PFSK-1 (cell line): ENCODE results near the gene PLG.
"Not testable (repeated sequence)": the region's sequence is repeated elsewhere in the genome, so short reads cannot be mapped to it uniquely, and the experiment has no call there.

ENCODE experiments used
- FOXP2 ChIP-seq: optimal IDR thresholded peaks from 2 replicates; pipeline ENCODE3; 2011; ENCODE audit warnings: borderline replicate concordance, control low read depth, inconsistent platforms; ENCODE audit not compliant: insufficient read depth; ENCODE audit errors: extremely low read length, extremely low read depth
- POLR2AphosphoS5 ChIP-seq: IDR thresholded peaks from 2 replicates; pipeline ENCODE4 v1.6.1; 2012; ENCODE audit warnings: low read depth, mild to moderate bottlenecking, control low read depth, low read length, moderate library complexity
- SIN3A ChIP-seq: IDR thresholded peaks from 2 replicates; pipeline ENCODE4 v1.6.1; 2012; ENCODE audit warnings: mild to moderate bottlenecking, low read length, moderate library complexity, borderline replicate concordance; ENCODE audit not compliant: insufficient read depth
- TAF1 ChIP-seq: IDR thresholded peaks from 2 replicates; pipeline ENCODE4 v1.6.1; 2012; ENCODE audit warnings: low read length, control low read depth, borderline replicate concordance; ENCODE audit not compliant: insufficient read depth
- TF ChIP-seq, protein P1 (sequence below), 2 experiments: IDR thresholded peaks; 2 replicates each; pipeline versions ENCODE4 v1.6.1 to v1.8.0; 2011 to 2012; ENCODE audit warnings: low read depth in 2 of 2, low read length in 2 of 2, control low read depth in 1 of 2, inconsistent platforms in 1 of 2, mild to moderate bottlenecking in 1 of 2, moderate library complexity in 1 of 2; ENCODE audit not compliant: insufficient read depth in 1 of 2

The PLG gene

DNA sequence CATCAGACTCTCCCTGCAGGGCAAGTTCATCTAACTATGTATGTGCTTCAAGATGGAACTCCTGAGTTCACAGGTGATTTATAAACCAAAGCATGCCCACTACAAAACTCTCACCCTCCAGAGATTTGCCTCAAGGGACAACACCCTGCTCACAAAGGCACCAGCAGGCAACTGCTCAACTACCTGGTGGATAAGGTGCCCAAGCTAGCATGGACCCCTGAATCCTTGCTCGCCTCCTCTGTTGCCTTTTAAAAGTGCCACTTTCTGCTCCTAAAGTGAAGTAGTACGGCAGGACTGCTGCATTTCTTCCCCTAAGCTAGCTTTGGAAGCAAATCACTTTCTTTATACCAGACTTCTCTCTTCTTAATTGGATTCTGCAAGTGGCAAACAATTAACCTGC is 39.2 kb upstream of the PLG start:
- TF ChIP-seq, protein P1, sequence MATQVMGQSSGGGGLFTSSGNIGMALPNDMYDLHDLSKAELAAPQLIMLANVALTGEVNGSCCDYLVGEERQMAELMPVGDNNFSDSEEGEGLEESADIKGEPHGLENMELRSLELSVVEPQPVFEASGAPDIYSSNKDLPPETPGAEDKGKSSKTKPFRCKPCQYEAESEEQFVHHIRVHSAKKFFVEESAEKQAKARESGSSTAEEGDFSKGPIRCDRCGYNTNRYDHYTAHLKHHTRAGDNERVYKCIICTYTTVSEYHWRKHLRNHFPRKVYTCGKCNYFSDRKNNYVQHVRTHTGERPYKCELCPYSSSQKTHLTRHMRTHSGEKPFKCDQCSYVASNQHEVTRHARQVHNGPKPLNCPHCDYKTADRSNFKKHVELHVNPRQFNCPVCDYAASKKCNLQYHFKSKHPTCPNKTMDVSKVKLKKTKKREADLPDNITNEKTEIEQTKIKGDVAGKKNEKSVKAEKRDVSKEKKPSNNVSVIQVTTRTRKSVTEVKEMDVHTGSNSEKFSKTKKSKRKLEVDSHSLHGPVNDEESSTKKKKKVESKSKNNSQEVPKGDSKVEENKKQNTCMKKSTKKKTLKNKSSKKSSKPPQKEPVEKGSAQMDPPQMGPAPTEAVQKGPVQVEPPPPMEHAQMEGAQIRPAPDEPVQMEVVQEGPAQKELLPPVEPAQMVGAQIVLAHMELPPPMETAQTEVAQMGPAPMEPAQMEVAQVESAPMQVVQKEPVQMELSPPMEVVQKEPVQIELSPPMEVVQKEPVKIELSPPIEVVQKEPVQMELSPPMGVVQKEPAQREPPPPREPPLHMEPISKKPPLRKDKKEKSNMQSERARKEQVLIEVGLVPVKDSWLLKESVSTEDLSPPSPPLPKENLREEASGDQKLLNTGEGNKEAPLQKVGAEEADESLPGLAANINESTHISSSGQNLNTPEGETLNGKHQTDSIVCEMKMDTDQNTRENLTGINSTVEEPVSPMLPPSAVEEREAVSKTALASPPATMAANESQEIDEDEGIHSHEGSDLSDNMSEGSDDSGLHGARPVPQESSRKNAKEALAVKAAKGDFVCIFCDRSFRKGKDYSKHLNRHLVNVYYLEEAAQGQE (IDR thresholded peaks at IDR 0.05; ENCODE audit: insufficient read depth in 1 of 2, low read depth in 2 of 2, low read length in 2 of 2) = no peak
- TF ChIP-seq FOXP2 (no peak), POLR2AphosphoS5 (no peak), SIN3A (no peak), TAF1 (no peak)

DNA sequence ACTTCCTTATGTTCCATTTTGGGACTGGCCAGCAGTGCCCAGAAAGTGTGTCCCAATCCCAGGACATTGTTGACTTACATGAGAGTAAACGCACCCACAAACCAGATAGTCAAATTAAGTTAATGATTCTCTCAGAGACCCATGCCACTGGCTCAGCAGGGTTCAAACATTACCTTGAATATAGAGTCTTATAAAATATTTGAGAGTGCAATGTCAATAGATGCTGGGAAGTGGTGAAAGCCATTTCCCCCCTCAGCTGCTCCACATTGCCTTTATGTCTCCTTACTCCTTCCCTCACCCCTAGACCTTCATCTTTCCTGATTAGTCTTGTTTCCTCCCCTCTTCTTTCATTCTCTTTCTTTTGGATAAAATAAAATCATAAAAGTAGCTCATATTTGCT is 37.8 kb upstream of the PLG start, which contains the start of gene LPA:
Gene LPA, minus strand, starts transcription at position 78 of the 400 bp plus-strand sequence. Its CDS starts 61 bp downstream, at position 17.
- TF ChIP-seq POLR2AphosphoS5, TAF1, FOXP2: not testable (repeated sequence)

DNA sequence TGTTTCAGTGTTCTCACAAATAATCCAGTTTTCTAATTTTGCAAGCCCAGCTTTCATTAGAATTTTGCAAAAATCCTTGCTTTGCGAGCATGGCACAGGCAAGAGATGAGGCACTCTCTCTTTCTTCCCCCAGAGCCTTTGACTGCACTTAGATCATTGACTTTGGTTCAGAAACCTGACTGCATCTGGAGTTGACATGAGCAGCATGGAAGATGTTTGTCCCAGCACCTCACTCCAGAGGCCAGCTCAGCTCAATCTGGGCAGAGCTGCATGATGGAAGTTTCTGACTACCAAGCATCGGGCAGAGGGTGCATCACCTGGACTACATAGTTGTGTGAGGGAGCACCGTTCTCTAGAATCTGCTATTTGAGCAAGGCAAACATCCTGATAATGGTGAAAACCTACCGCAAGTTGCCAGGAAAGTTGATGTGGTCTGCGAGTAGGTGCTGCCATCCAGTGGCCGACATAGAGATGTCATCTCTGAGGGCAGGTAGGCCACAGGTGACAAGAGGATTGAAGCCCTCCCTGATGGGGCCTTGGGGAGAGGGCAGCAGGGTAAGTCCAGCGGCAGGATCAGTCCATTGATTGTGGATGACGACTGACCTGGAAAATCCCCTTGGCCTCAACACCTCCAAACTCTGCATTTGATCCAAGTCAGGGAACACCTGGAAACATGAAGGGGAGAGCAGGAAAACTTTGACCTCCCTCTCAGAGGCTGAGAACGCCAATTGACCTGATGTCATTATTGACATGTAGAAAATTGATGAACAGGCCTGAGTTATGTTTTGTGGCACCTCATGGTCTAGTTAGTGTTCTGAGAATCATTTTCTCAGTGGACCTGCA is 34.2 kb upstream of the PLG start:
- TF ChIP-seq, protein P1 (IDR thresholded peaks at IDR 0.05; ENCODE audit: insufficient read depth in 1 of 2, low read depth in 2 of 2, low read length in 2 of 2) = no peak
- no peak for TF ChIP-seq TAF1
- no peak for TF ChIP-seq FOXP2
- no peak for TF ChIP-seq POLR2AphosphoS5
- TF ChIP-seq SIN3A = no peak

DNA sequence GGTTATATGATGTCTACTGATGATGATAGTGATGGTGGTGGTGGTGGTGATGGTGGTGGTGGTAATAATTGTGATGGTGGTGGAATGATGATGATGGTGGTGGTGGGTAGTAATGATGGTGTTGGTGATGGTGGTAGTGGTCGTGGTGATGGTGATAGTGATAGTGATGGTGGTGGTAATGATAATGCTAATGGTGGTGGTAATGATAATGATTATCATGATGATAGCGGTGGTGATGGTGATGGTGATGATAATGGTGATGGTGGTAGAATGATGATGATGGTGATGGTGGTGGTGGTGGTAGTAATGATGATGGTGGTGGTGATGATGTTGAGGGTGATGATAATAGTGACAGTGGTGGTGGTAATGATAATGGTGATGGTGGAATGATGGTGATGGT is 33.5 kb upstream of the PLG start:
- no peak for TF ChIP-seq FOXP2

DNA sequence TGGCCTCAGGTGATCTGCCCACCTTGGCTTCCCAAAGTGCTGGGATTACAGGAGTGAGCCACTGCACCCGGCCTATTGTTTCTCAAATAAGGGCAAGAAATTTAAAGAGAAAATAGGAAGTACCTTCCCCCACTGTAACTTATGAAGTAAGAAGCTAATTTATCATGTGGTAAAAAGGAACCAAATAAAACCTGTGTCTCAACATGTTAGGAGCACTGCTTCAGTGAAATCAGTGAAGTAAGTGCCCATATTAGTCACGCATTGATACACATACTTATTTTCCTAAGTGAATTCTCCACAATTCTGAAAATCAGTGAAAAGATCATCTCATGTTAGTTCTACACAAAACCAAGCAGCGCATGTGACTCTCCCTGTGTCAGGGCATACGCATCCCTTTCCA is 23.8 kb upstream of the PLG start:
- no peak for TF ChIP-seq SIN3A
- no peak for TF ChIP-seq TAF1
- TF ChIP-seq, protein P1 (IDR thresholded peaks at IDR 0.05; ENCODE audit: insufficient read depth in 1 of 2, low read depth in 2 of 2, low read length in 2 of 2) = no peak
- TF ChIP-seq POLR2AphosphoS5 = no peak
- TF ChIP-seq FOXP2 = no peak

DNA sequence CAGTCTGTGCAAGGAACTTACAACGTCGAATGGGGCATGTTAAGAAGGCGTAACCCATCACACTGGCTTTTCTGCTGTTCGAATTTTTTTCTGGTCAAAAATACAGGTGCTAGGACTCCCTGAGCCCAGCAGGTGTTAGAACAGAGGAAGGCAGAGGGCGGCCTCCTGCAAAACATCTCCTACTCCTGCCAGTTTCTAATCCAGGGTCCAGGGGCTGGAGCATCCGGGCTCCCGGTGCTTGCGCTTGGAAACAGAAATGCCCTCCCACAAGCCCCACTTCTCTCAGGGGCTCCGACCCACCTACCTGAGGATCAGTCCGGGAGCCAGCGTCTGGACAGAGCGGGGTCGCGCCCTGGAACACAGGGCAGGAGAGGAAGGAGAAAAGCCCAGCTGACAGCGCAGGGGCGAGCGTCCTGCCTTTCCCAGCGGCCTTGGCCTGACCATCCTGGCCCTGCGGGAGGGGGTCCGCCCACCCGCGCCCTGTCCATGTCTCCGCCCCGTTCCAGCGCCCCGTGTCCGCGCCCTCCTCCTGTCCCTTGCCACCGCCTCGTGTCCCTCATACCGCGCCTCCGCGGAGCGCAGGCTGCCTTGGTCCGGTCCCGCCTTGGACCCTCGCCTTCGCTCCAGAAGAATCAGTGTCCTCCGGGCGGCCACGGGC is 23.2 kb upstream of the PLG start:
- TF ChIP-seq, protein P1 (IDR thresholded peaks at IDR 0.05; ENCODE audit: insufficient read depth in 1 of 2, low read depth in 2 of 2, low read length in 2 of 2) = no peak
- no peak for TF ChIP-seq FOXP2
- no peak for TF ChIP-seq SIN3A
- TF ChIP-seq TAF1 = no peak
- no peak for TF ChIP-seq POLR2AphosphoS5
